C4-2B (cell line): ENCODE data around the gene CIART.

Source experiments
- ZFX ChIP-seq: fragments of 450-650 bp; IDR thresholded peaks from 2 replicates; pipeline ENCODE4 v1.6.1; 2017
- TF ChIP-seq, protein P1 (sequence below): fragments of 450-650 bp; conservative IDR thresholded peaks from 2 replicates; pipeline ENCODE4 v1.5.1; 2017; ENCODE audit warnings: mild to moderate bottlenecking

DNA sequence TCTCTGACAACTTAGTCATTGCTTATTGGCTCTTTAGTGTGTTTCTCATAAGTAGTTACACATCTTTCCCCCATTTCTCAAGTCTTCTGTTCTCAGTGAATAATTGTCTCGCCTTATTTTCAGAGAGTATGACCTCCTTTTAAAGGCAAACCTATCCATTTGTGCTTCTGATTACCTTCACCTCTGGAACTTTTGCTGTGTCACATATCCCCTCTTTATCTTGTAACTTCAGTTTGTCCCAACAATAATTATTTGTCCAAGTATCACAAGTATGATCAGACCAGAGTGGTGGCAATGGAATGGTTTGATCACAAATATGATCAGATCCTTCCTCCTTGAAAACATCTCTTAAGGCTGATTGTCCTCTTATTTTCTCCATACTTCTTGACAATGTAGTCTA is 6.0 kb downstream of the CIART start:
- TF ChIP-seq, protein P1, sequence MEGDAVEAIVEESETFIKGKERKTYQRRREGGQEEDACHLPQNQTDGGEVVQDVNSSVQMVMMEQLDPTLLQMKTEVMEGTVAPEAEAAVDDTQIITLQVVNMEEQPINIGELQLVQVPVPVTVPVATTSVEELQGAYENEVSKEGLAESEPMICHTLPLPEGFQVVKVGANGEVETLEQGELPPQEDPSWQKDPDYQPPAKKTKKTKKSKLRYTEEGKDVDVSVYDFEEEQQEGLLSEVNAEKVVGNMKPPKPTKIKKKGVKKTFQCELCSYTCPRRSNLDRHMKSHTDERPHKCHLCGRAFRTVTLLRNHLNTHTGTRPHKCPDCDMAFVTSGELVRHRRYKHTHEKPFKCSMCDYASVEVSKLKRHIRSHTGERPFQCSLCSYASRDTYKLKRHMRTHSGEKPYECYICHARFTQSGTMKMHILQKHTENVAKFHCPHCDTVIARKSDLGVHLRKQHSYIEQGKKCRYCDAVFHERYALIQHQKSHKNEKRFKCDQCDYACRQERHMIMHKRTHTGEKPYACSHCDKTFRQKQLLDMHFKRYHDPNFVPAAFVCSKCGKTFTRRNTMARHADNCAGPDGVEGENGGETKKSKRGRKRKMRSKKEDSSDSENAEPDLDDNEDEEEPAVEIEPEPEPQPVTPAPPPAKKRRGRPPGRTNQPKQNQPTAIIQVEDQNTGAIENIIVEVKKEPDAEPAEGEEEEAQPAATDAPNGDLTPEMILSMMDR, result no peak
- TF ChIP-seq ZFX, result no peak
